Esophagus muscularis mucosa (tissue), 4 donors: ENCODE data around the gene ZNF827.

ENCODE experiments used
- EP300 ChIP-seq: sonication (generic); formaldehyde crosslinking; IDR thresholded peaks from one replicate; pipeline ENCODE4 v1.6.1; 2017; ENCODE audit warnings: antibody characterized with exemption
- POLR2A ChIP-seq: fragments of 450-650 bp; IDR thresholded peaks from one replicate; pipeline ENCODE4 v1.6.1; 2017; ENCODE audit warnings: antibody characterized with exemption, moderate library complexity, mild to moderate bottlenecking, low read depth
- POLR2AphosphoS5 ChIP-seq, 2 donors: sonication (generic); formaldehyde crosslinking; IDR thresholded peaks; one replicate each; pipeline ENCODE4 v1.6.1; 2017; ENCODE audit warnings: antibody characterized with exemption in 2 of 2
- TF ChIP-seq, protein P1 (sequence below), 3 experiments: fragments of 200-600 bp in 2 of 3; fragments of 450-650 bp in 1 of 3; sonication (generic) in 2 of 3; IDR thresholded peaks; one replicate each; pipeline ENCODE4 v1.5.1; 2017 to 2019; ENCODE audit warnings: antibody characterized with exemption in 3 of 3, mild to moderate bottlenecking in 2 of 3, moderate library complexity in 1 of 3

DNA sequence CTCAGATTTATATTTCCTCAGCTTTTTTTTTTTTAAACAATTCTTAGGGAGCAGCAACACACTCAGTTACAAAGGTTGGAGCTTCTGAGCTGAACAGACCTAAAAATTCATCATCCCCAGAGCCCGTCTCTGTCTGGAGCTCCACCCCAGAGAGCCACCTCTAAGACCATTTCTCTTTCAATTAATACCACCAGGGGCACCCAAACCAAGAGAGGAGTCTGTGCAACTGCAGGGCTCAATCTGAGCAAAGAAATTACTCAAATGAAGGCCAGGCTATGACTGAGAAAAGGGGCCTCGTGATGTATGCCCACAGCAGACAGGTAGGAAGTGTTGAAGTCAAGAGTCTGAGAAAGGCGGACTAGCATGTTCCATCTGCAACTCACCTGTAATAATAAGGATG, 163.2 kb downstream of the ZNF827 start:
- no peak for TF ChIP-seq POLR2A
- TF ChIP-seq, protein P1, sequence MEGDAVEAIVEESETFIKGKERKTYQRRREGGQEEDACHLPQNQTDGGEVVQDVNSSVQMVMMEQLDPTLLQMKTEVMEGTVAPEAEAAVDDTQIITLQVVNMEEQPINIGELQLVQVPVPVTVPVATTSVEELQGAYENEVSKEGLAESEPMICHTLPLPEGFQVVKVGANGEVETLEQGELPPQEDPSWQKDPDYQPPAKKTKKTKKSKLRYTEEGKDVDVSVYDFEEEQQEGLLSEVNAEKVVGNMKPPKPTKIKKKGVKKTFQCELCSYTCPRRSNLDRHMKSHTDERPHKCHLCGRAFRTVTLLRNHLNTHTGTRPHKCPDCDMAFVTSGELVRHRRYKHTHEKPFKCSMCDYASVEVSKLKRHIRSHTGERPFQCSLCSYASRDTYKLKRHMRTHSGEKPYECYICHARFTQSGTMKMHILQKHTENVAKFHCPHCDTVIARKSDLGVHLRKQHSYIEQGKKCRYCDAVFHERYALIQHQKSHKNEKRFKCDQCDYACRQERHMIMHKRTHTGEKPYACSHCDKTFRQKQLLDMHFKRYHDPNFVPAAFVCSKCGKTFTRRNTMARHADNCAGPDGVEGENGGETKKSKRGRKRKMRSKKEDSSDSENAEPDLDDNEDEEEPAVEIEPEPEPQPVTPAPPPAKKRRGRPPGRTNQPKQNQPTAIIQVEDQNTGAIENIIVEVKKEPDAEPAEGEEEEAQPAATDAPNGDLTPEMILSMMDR (IDR thresholded peaks at IDR 0.05), result no peak
- no peak for TF ChIP-seq POLR2AphosphoS5 (IDR thresholded peaks at IDR 0.05)
- no peak for TF ChIP-seq EP300
